Measurements from ENCODE around the gene PIK3CG. TPM values are rescaled to one million over a fixed set of nuclear protein-coding genes. Genes with fewer than 3 reads are reported as not detected.
"Not testable (repeated sequence)": the region's sequence is repeated elsewhere in the genome, so short reads cannot be mapped to it uniquely, and the experiment has no call there.

Gene PIK3CG
- total RNA-seq, 1 donor from 2014 or later: 0.82 TPM

DNA sequence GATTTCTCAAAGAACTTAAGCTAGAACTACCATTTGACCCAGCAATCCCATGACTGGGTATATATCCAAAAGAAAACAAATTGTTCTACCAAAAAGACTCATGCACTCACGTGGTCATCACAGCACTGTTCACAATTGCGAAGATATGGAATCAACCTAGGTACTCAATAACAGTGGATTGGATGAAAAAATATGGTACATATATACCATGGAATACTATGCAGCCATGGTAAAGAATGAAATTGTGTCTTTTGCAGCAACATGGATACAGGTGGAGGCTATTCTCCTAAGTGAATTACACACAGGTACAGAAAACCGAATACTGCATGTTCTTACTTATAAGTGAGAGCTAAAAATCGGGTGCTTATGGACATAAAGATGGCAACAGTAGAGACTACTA is 61.8 kb downstream of the PIK3CG start:
- Histone ChIP-seq H3K9ac (ENCODE audit: low read length) (no peak overlapping the region), H3K4me3 (ENCODE audit: insufficient read depth, low read depth, low read length) (no peak overlapping the region), H3K4me2 (ENCODE audit: low read length) (no peak overlapping the region), H3K4me1 (ENCODE audit: insufficient read depth, low read length) (no peaks in the 10 kb centered on the region), H3K36me3 (ENCODE audit: insufficient read depth, low read length) (no peaks in the 10 kb centered on the region), H3K9me3 (ENCODE audit: insufficient read depth, low read depth, low read length) (no peaks in the 10 kb centered on the region), H3K27me3 (ENCODE audit: insufficient read depth, low read length) (no peaks in the 10 kb centered on the region), H3K27ac (ENCODE audit: low read depth, low read length) (no peak overlapping the region), H3K79me2 (ENCODE audit: insufficient read depth, low read length) (no peaks in the 10 kb centered on the region), H4K20me1 (ENCODE audit: insufficient read depth, low read length) (no peaks in the 10 kb centered on the region), H2AFZ (ENCODE audit: low read depth, low read length) (no peak overlapping the region)
- H3K36me3 Mint-ChIP-seq (ENCODE audit: low read depth, unreplicated experiment): no peaks in the 10 kb centered on the region
- no peak for FAIRE-seq
- peaks cover 7% of the 10 kb centered on the region for H3K27me3 Mint-ChIP-seq (ENCODE audit: low read depth, unreplicated experiment)
- no peak overlapping the region for H3K27ac Mint-ChIP-seq (ENCODE audit: unreplicated experiment)
- no peak for TF ChIP-seq EZH2 (IDR thresholded peaks at IDR 0.05; ENCODE audit: insufficient read depth, low read length)
- TF ChIP-seq, protein P1, sequence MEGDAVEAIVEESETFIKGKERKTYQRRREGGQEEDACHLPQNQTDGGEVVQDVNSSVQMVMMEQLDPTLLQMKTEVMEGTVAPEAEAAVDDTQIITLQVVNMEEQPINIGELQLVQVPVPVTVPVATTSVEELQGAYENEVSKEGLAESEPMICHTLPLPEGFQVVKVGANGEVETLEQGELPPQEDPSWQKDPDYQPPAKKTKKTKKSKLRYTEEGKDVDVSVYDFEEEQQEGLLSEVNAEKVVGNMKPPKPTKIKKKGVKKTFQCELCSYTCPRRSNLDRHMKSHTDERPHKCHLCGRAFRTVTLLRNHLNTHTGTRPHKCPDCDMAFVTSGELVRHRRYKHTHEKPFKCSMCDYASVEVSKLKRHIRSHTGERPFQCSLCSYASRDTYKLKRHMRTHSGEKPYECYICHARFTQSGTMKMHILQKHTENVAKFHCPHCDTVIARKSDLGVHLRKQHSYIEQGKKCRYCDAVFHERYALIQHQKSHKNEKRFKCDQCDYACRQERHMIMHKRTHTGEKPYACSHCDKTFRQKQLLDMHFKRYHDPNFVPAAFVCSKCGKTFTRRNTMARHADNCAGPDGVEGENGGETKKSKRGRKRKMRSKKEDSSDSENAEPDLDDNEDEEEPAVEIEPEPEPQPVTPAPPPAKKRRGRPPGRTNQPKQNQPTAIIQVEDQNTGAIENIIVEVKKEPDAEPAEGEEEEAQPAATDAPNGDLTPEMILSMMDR (IDR thresholded peaks at IDR 0.05; ENCODE audit: insufficient read depth, low read depth, low read length): no peak
- no peak for DNase-seq (ENCODE audit: low read depth)
- peaks cover 7% of the 10 kb centered on the region for H3K9me3 Mint-ChIP-seq (ENCODE audit: unreplicated experiment)
- H3K4me1 Mint-ChIP-seq (ENCODE audit: low read depth, unreplicated experiment): no peaks in the 10 kb centered on the region
- no peak overlapping the region for H3K4me3 Mint-ChIP-seq (ENCODE audit: unreplicated experiment)

DNA sequence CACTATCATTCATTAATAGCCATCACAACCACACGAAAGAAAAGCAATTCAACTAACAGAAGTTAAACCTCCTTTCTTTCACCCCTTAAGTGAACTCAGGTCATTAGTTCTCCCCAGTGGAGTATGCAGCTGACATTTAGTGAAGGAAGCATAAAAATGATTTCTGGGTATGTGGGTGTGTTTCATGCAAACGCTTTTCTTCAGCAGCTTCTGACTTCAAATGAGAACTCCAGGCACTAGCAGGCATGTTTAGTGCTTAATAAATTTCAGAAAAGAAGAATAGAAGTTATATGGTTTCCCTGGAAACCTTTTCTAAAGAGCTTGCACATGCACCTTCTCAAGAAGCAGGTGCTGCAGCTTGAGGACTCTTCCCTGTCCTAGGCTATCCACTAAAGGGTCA is 62.5 kb downstream of the PIK3CG start:
- no peak for FAIRE-seq
- no peak overlapping the region for H3K27ac Mint-ChIP-seq (ENCODE audit: unreplicated experiment)

DNA sequence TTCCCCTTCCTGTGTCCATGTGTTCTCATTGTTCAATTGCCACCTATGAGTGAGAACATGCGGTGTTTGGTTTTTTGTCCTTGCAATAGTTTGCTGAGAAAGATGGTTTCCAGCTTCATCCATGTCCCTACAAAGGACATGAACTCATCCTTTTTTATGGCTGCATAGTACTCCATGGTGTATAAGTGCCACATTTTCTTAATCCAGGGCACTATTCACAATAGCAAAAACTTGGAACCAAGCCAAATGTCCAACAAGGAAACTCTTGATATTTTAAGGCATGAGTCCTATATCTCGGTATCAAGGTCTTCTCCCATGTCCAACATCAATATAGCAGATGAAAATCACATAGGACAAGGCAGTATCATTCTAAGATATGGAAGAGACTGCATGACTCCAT is 64.5 kb downstream of the PIK3CG start:
- H2AFZ ChIP-seq (ENCODE audit: low read depth, low read length); H4K20me1 ChIP-seq (ENCODE audit: insufficient read depth, low read length); H3K4me3 Mint-ChIP-seq (ENCODE audit: unreplicated experiment); H3K27ac ChIP-seq (ENCODE audit: low read depth, low read length); H3K9me3 Mint-ChIP-seq (ENCODE audit: unreplicated experiment); H3K27me3 ChIP-seq (ENCODE audit: insufficient read depth, low read length); H3K36me3 ChIP-seq (ENCODE audit: insufficient read depth, low read length); H3K27me3 Mint-ChIP-seq (ENCODE audit: low read depth, unreplicated experiment); H3K4me2 ChIP-seq (ENCODE audit: low read length); H3K9me3 ChIP-seq (ENCODE audit: insufficient read depth, low read depth, low read length); H3K27ac Mint-ChIP-seq (ENCODE audit: unreplicated experiment); DNase-seq (ENCODE audit: low read depth); H3K36me3 Mint-ChIP-seq (ENCODE audit: low read depth, unreplicated experiment); FAIRE-seq; H3K4me1 ChIP-seq (ENCODE audit: insufficient read depth, low read length); H3K79me2 ChIP-seq (ENCODE audit: insufficient read depth, low read length); H3K4me1 Mint-ChIP-seq (ENCODE audit: low read depth, unreplicated experiment); H3K9ac ChIP-seq (ENCODE audit: low read length); H3K4me3 ChIP-seq (ENCODE audit: insufficient read depth, low read depth, low read length): not testable (repeated sequence)

More for the DNA sequence above, 62.5 kb downstream of the PIK3CG start:
- peaks cover 6% of the 10 kb centered on the region for H3K9me3 Mint-ChIP-seq (ENCODE audit: unreplicated experiment)
- Histone ChIP-seq H4K20me1 (ENCODE audit: insufficient read depth, low read length) (no peaks in the 10 kb centered on the region), H2AFZ (ENCODE audit: low read depth, low read length) (no peak overlapping the region), H3K9ac (ENCODE audit: low read length) (no peak overlapping the region), H3K79me2 (ENCODE audit: insufficient read depth, low read length) (no peaks in the 10 kb centered on the region), H3K4me1 (ENCODE audit: insufficient read depth, low read length) (no peaks in the 10 kb centered on the region), H3K4me2 (ENCODE audit: low read length) (no peak overlapping the region), H3K4me3 (ENCODE audit: insufficient read depth, low read depth, low read length) (no peak overlapping the region), H3K27me3 (ENCODE audit: insufficient read depth, low read length) (no peaks in the 10 kb centered on the region), H3K27ac (ENCODE audit: low read depth, low read length) (no peak overlapping the region), H3K9me3 (ENCODE audit: insufficient read depth, low read depth, low read length) (no peaks in the 10 kb centered on the region), H3K36me3 (ENCODE audit: insufficient read depth, low read length) (no peaks in the 10 kb centered on the region)
- DNase-seq (ENCODE audit: low read depth): no peak
- no peaks in the 10 kb centered on the region for H3K36me3 Mint-ChIP-seq (ENCODE audit: low read depth, unreplicated experiment)
- H3K4me1 Mint-ChIP-seq (ENCODE audit: low read depth, unreplicated experiment): no peaks in the 10 kb centered on the region
- TF ChIP-seq EZH2 (IDR thresholded peaks at IDR 0.05; ENCODE audit: insufficient read depth, low read length): no peak
- TF ChIP-seq, protein P1 (IDR thresholded peaks at IDR 0.05; ENCODE audit: insufficient read depth, low read depth, low read length): no peak
- H3K27me3 Mint-ChIP-seq (ENCODE audit: low read depth, unreplicated experiment): peaks cover 7% of the 10 kb centered on the region
- no peak overlapping the region for H3K4me3 Mint-ChIP-seq (ENCODE audit: unreplicated experiment)
